Fibroblast of villous mesenchyme (primary cell): ENCODE measurements around the gene CPNE5. TPM values are rescaled to one million over a fixed set of nuclear protein-coding genes. Genes with fewer than 3 reads are reported as not detected.
A peak's percentile ranks its signal among the peaks of the same experiment; 100 is the strongest.

Source experiments
- DNase-seq: peaks from one replicate; pipeline ENCODE4 v3.0.0-alpha.2; 2010; ENCODE audit warnings: low read depth
- H3K4me3 ChIP-seq: 2 replicates; pipeline ENCODE4 v1.5.1; 2011; ENCODE audit warnings: low read depth, mild to moderate bottlenecking, low read length
- total RNA-seq: library from RNA; depleted of rRNA; stranded (reverse); fragments of >200 nt; gene quantifications from 2 replicates; pipeline ENCODE4 v1.2.3, GENCODE V29; 2012
- TF ChIP-seq, protein P1 (sequence below): IDR thresholded peaks from 2 replicates; pipeline ENCODE4 v1.5.1; 2012; ENCODE audit warnings: low read depth, mild to moderate bottlenecking, low read length; ENCODE audit not compliant: insufficient read depth

Gene CPNE5
- total RNA-seq, 1 donor, result under 0.01 TPM

DNA sequence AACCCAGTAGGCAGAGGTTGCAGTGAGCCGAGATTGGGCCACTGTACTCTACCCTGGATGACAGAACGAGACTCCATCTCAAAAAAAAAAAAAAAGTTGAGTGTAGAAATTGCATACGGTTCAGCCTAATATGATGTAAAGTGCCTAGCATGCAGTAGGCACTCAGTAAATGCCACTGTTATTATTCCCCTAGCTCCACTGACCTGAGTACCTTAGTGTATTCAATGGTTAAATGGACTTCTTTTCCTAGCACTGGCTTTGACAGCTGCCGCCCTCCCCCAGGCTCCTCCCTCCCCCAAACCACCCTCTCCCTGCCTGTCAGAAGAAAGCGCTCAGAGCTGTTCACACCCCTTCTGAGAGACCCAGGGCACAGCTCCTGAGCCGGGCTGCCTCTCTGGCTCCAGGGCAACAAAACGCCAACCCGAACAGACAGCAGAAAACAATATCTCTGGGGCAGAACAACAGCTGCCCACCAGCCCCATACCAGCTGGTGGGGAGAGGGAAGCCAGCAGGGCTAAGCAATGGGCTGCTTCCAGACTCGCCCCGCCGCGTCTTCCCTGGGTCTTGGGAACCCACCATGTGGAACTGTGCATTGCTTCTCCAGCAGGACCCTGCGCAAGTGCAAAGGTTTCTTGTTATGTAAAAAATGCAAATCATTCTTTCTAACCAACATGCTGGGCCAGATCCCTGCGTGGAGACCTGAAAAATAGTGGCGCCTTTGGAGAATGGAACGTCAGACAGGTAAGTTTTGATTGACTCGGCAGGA lies 4.5 kb downstream of the CPNE5 start:
- TF ChIP-seq, protein P1, sequence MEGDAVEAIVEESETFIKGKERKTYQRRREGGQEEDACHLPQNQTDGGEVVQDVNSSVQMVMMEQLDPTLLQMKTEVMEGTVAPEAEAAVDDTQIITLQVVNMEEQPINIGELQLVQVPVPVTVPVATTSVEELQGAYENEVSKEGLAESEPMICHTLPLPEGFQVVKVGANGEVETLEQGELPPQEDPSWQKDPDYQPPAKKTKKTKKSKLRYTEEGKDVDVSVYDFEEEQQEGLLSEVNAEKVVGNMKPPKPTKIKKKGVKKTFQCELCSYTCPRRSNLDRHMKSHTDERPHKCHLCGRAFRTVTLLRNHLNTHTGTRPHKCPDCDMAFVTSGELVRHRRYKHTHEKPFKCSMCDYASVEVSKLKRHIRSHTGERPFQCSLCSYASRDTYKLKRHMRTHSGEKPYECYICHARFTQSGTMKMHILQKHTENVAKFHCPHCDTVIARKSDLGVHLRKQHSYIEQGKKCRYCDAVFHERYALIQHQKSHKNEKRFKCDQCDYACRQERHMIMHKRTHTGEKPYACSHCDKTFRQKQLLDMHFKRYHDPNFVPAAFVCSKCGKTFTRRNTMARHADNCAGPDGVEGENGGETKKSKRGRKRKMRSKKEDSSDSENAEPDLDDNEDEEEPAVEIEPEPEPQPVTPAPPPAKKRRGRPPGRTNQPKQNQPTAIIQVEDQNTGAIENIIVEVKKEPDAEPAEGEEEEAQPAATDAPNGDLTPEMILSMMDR, result no peak
- H3K4me3 ChIP-seq, result no peak overlapping the region
- DNase-seq, result no peak

DNA sequence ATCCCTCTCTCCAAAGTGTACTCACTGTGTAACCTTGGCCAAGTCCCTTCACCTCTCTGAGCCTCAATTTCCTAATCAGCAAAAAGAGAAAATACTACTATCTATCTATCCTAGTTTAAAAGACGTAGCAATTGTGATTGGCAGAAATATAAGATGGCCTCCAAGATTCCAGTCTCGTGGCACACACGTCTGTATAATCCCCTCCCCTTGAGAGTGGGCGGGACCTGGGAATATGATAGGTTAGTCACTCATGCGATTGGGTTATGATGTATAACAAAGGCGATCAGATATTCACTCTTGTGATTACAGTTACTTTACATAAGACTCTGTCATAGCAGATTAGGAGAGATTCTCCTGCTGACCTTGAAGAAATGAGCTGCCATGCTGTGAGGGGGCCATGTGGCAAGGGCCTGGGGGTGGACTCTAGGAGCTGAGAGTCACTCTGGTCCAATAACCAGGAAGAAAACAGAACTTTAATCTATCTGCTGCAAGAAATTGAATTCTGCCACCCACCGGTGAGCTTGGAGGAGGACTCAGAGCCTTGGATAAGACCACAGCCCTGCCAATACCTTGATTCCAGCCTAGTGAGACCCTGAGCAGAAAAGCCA lies 6.0 kb downstream of the CPNE5 start:
- TF ChIP-seq, protein P1, result no peak
- no peak for DNase-seq
- H3K4me3 ChIP-seq, result no peak overlapping the region

DNA sequence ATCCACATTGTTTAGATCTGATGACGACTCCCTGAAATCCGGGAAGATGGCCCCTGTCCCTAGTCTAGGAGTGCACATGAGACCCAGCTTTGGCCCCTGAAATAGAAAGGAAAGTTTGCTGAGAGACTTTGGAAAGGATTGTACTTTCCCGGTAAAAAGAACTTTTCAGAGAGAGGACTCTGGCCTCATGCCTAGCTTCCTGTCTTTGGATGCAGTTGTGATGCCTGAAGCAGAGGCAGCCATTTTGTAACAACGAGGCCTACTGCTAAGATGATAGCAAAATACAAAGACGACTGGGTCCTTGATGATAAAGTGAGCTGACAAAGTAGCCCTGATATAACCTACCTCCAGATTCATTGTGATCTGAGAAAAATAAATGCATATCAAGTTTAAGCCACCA lies 6.9 kb downstream of the CPNE5 start:
- no peak overlapping the region for H3K4me3 ChIP-seq
- TF ChIP-seq, protein P1, result no peak
- no peak for DNase-seq

DNA sequence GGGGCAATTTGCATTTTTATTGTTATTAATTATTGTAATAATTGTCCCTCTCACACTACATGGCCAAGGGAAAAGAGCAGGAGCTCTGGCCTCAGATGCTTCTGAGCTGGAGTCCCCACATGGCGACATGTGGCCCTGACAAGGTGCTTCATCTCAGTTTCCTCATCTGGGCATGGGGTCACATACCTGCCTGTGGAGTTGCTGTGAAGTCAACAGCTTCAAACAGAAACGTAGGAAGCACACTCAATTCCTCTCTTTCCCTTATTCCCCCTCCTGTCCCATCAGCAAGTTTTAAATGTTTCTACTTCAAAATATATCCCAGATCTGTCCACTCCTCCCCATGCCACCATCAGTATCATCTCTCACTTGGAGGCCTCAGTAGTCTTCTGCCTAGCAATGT lies 8.7 kb downstream of the CPNE5 start:
- TF ChIP-seq, protein P1, result no peak
- DNase-seq, result no peak
- no peak overlapping the region for H3K4me3 ChIP-seq

DNA sequence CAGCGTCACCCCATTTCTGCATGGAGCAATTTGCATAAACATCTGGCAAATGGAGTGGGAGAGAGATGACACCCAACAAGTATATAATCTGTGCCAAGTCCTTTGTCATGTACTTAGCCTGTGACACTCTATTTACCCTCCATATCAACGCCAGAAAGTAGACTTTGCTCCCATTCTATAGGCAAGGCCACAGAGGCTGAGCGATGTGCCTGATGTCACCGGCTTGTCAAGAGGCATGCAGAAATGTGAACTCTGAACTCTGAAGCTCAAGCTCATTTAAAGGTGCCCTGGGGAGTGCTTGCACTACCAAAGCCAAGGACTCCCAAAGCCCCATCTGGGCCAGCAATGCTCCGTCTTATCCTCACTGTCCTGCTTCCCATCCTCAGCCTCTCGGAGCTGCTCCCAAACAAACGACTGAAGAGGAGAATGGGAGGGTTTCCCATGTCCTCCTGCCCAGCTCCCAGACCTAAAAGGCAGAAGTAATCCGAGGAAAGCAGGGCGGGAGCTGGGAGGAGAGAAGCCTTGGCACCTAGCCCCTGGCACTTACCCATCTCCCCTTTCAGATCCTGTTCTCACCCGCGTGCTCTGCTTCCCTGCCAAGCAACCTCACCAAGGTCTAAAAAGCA lies 9.2 kb downstream of the CPNE5 start:
- TF ChIP-seq, protein P1, result no peak
- DNase-seq, result no peak
- no peak overlapping the region for H3K4me3 ChIP-seq

DNA sequence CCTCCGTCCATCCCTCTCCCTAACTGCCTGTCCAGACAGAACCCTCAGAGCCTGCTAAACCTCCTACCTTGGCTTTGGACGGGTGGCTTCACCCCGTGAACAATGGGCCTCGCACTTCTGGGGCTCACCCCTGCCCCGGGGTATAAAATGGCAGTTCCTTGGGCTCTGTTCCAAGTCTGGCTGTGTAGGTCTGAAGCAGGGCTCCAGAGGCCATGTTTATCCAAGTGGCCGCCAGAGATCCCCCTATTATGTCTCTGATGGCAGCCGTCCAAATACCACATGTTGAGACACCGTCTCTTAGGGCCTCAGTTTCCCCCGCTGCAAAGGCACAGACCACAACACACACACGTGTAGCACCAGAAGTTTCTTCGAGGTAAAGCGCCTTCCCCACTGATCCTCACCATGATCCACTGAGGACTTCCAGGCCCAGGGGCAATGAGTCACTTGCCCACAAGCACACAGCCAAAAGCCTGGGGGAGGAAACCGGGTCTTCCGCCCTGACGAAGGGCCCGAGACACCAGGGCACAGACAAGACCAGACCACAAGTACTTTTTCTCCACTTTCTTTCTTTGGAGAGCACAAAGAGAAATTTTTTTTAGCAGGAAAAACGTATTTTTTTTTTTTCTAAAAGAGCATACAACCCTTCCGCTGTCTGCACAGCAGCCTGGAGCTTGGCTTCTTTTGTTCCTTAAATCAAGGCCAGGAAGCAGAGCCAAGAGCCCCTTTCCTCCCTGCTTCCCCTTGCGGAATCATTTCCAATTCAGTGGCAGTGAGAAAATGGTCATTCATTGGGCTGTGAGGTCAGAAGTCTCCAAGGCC lies 11.8 kb downstream of the CPNE5 start:
- H3K4me3 ChIP-seq, result no peak overlapping the region
- peak; percentile 75 for DNase-seq
- TF ChIP-seq, protein P1, result no peak
